Astrocyte (in vitro differentiated cells and primary cell): ENCODE measurements around the gene FBXO48.

ENCODE experiments used
- EZH2 ChIP-seq: IDR thresholded peaks from 2 replicates; pipeline ENCODE4 v1.6.1; 2012; ENCODE audit warnings: mild to moderate bottlenecking, low read length, inconsistent platforms; ENCODE audit not compliant: insufficient read depth
- TF ChIP-seq, protein P1 (sequence below): IDR thresholded peaks from 2 replicates; pipeline ENCODE4 v1.5.1; 2011; ENCODE audit warnings: low read depth, mild to moderate bottlenecking, inconsistent platforms, low read length, moderate library complexity; ENCODE audit not compliant: insufficient read depth

GRCh38 chr2:68448671-68449653 lies 18.1 kb downstream of the FBXO48 start:
- TF ChIP-seq, protein P1, sequence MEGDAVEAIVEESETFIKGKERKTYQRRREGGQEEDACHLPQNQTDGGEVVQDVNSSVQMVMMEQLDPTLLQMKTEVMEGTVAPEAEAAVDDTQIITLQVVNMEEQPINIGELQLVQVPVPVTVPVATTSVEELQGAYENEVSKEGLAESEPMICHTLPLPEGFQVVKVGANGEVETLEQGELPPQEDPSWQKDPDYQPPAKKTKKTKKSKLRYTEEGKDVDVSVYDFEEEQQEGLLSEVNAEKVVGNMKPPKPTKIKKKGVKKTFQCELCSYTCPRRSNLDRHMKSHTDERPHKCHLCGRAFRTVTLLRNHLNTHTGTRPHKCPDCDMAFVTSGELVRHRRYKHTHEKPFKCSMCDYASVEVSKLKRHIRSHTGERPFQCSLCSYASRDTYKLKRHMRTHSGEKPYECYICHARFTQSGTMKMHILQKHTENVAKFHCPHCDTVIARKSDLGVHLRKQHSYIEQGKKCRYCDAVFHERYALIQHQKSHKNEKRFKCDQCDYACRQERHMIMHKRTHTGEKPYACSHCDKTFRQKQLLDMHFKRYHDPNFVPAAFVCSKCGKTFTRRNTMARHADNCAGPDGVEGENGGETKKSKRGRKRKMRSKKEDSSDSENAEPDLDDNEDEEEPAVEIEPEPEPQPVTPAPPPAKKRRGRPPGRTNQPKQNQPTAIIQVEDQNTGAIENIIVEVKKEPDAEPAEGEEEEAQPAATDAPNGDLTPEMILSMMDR, result no peak
- TF ChIP-seq EZH2, result no peak
